HCT116 (cell line): ENCODE data around the gene PRKN. TPM values are rescaled to one million over a fixed set of nuclear protein-coding genes. Genes with fewer than 3 reads are reported as not detected.

Experiments used
- ATAC-seq: fragments of 200-7000 bp; cut with Tn5 transposase; 2 replicates; pipeline ENCODE4 v1.9.1; 2020; ENCODE audit warnings: mild to moderate bottlenecking, moderate library complexity
- BruUV-seq: library from RNA; stranded (reverse); fragments of 400-500 nt; replicated peaks from 2 replicates; lab custom pipeline; 2021; lab: Mats Ljungman, UMichigan
- CTCF ChIA-PET: fragments of 300-600 bp; sonication (Branson Sonifier 250); formaldehyde crosslinking; loops from one replicate; lab custom pipeline; 2021; ENCODE audit warnings: antibody characterized with exemption; lab: Charles Lee
- POLR2A ChIA-PET: fragments of 300-600, 350-600 bp; sonication (Branson Sonifier 250); formaldehyde crosslinking; loops from one replicate; lab custom pipeline; 2021; ENCODE audit warnings: antibody characterized with exemption; lab: Charles Lee
- RAD21 ChIA-PET, 2 experiments: fragments of 300-600 bp; sonication (Branson Sonifier 250); formaldehyde crosslinking; loops; one replicate each; lab custom pipeline; 2023; ENCODE audit warnings: low total read pairs in 2 of 2; ENCODE audit not compliant: uncharacterized antibody in 2 of 2, unreplicated experiment in 2 of 2, low non-redundant PET in 1 of 2; lab: Charles Lee
- DNase-seq: peaks from one replicate; pipeline ENCODE4 v3.0.0-alpha.2; 2010; ENCODE audit warnings: low read depth, low spot score
- H2AFZ ChIP-seq: fragments of 200-600 bp; shearing (Covaris generic), sonication (generic); 2 replicates; pipeline ENCODE4 v1.6.1; 2017; ENCODE audit warnings: low read depth, mixed run types, mixed read lengths, antibody characterized with exemption, low read length; ENCODE audit not compliant: poor library complexity, severe bottlenecking
- H3K27ac ChIP-seq: 2 replicates; pipeline ENCODE4 v1.5.1; 2012; ENCODE audit warnings: low read depth, low read length
- H3K27me3 ChIP-seq: fragments of 200-600 bp; sonication (generic); 2 replicates; pipeline ENCODE4 v1.6.1; 2016; ENCODE audit warnings: mixed run types, low read length, mixed read lengths; ENCODE audit not compliant: insufficient read depth
- H3K36me3 ChIP-seq, 2 experiments: fragments of 200-500 bp in 1 of 2; fragments of 200-600 bp in 1 of 2; sonication (Bioruptor generic) in 1 of 2; sonication (generic) in 1 of 2; 2 replicates each; pipeline versions ENCODE4 v1.5.1 to v1.6.1; 2014 to 2016; ENCODE audit warnings: low read length in 2 of 2, inconsistent platforms in 1 of 2, mixed read lengths in 1 of 2, mixed run types in 1 of 2; ENCODE audit not compliant: insufficient read depth in 2 of 2, control insufficient read depth in 1 of 2
- H3K4me1 ChIP-seq, 2 experiments: fragments of 200-600 bp in 1 of 2; sonication (generic) in 1 of 2; 2 replicates each; pipeline versions ENCODE4 v1.5.1 to v1.6.1; 2012 to 2017; ENCODE audit warnings: low read length in 2 of 2, inconsistent platforms in 1 of 2, mild to moderate bottlenecking in 1 of 2, mixed read lengths in 1 of 2, mixed run types in 1 of 2, moderate library complexity in 1 of 2; ENCODE audit not compliant: insufficient read depth in 2 of 2, control insufficient read depth in 1 of 2
- H3K4me2 ChIP-seq: fragments of 200-600 bp; sonication (generic); 2 replicates; pipeline ENCODE4 v1.6.1; 2017; ENCODE audit warnings: mixed run types, low read length, mixed read lengths
- H3K4me3 ChIP-seq, 2 experiments: fragments of 200-600 bp in 1 of 2; sonication (generic) in 1 of 2; replicated peaks in 1 of 2; 2 replicates each; pipeline ENCODE4 v1.5.1; 2011 to 2016; ENCODE audit warnings: low read length in 2 of 2, control low read depth in 1 of 2, low read depth in 1 of 2, mild to moderate bottlenecking in 1 of 2, mixed read lengths in 1 of 2, mixed run types in 1 of 2
- H3K79me2 ChIP-seq: fragments of 200-600 bp; sonication (generic); 2 replicates; pipeline ENCODE4 v1.6.1; 2017; ENCODE audit warnings: mild to moderate bottlenecking, mixed run types, low read length, moderate library complexity, mixed read lengths; ENCODE audit not compliant: insufficient read depth
- H3K9ac ChIP-seq: fragments of 200-600 bp; sonication (generic); 2 replicates; pipeline ENCODE4 v1.6.1; 2016; ENCODE audit warnings: low read length, mixed read lengths
- H3K9me2 ChIP-seq: fragments of 200-600 bp; sonication (generic), shearing (Covaris generic); 2 replicates; pipeline ENCODE4 v1.6.1; 2017; ENCODE audit warnings: mixed run types, mild to moderate bottlenecking, moderate library complexity; ENCODE audit not compliant: insufficient read depth
- H3K9me3 ChIP-seq, 2 experiments: fragments of 200-500 bp in 1 of 2; fragments of 200-600 bp in 1 of 2; sonication (Bioruptor generic) in 1 of 2; sonication (generic) in 1 of 2; 2 replicates each; pipeline ENCODE4 v1.6.1; 2014 to 2017; ENCODE audit warnings: low read length in 2 of 2, mixed read lengths in 2 of 2, inconsistent platforms in 1 of 2, low read depth in 1 of 2, mild to moderate bottlenecking in 1 of 2, mixed run types in 1 of 2, moderate library complexity in 1 of 2; ENCODE audit not compliant: control insufficient read depth in 1 of 2, insufficient read depth in 1 of 2
- H4K20me1 ChIP-seq: fragments of 200-600 bp; sonication (generic), shearing (Covaris generic); 2 replicates; pipeline ENCODE4 v1.6.1; 2017; ENCODE audit warnings: mixed run types, mild to moderate bottlenecking, moderate library complexity; ENCODE audit not compliant: insufficient read depth
- ATF3 ChIP-seq: IDR thresholded peaks from 2 replicates; pipeline ENCODE4 v1.6.1; 2012
- CBX3 ChIP-seq: IDR thresholded peaks from 2 replicates; pipeline ENCODE4 v1.6.1; 2012; ENCODE audit warnings: low read depth
- CTCF ChIP-seq, 3 experiments: fragments of 200-600 bp in 1 of 3; sonication (generic) in 1 of 3; IDR thresholded peaks in 2 of 3; conservative IDR thresholded peaks in 1 of 3; 2 replicates each; pipeline ENCODE4 v1.5.1; 2012 to 2017; ENCODE audit warnings: low read depth in 2 of 3, low read length in 2 of 3, antibody characterized with exemption in 1 of 3, borderline replicate concordance in 1 of 3, control low read depth in 1 of 3, mild to moderate bottlenecking in 1 of 3, mixed read lengths in 1 of 3, mixed run types in 1 of 3, moderate library complexity in 1 of 3; ENCODE audit not compliant: insufficient read depth in 1 of 3
- EGR1 ChIP-seq: IDR thresholded peaks from 2 replicates; pipeline ENCODE4 v1.6.1; 2012; ENCODE audit warnings: low read depth
- ELF1 ChIP-seq: IDR thresholded peaks from 2 replicates; pipeline ENCODE4 v1.6.1; 2012; ENCODE audit warnings: low read depth, borderline replicate concordance
- EZH2phosphoT487 ChIP-seq: fragments of 200-600 bp; IDR thresholded peaks from 2 replicates; pipeline ENCODE4 v1.6.1; 2018; ENCODE audit warnings: antibody characterized with exemption, borderline replicate concordance
- FOSL1 ChIP-seq: IDR thresholded peaks from 2 replicates; pipeline ENCODE4 v1.6.1; 2012; ENCODE audit warnings: low read depth
- JUND ChIP-seq: IDR thresholded peaks from 2 replicates; pipeline ENCODE4 v1.6.1; 2012
- MAX ChIP-seq: IDR thresholded peaks from 2 replicates; pipeline ENCODE4 v1.6.1; 2012
- POLR2A ChIP-seq: IDR thresholded peaks from 2 replicates; pipeline ENCODE4 v1.7.0; 2011; ENCODE audit warnings: borderline replicate concordance; ENCODE audit not compliant: insufficient read depth, insufficient read length; ENCODE audit errors: extremely low read depth
- RAD21 ChIP-seq: IDR thresholded peaks from 2 replicates; pipeline ENCODE4 v1.6.1; 2012; ENCODE audit warnings: low read depth, mild to moderate bottlenecking
- REST ChIP-seq: IDR thresholded peaks from 2 replicates; pipeline ENCODE4 v1.6.1; 2012; ENCODE audit warnings: low read depth
- SIN3A ChIP-seq: IDR thresholded peaks from 2 replicates; pipeline ENCODE4 v1.6.1; 2012; ENCODE audit warnings: low read depth
- SRF ChIP-seq: IDR thresholded peaks from 2 replicates; pipeline ENCODE4 v1.6.1; 2012; ENCODE audit warnings: low read depth
- YY1 ChIP-seq: IDR thresholded peaks from 2 replicates; pipeline ENCODE4 v1.6.1; 2011; ENCODE audit warnings: low read length, low read depth, moderate library complexity, mild to moderate bottlenecking; ENCODE audit not compliant: insufficient replicate concordance; ENCODE audit errors: extremely low read depth
- ZBTB33 ChIP-seq: IDR thresholded peaks from 2 replicates; pipeline ENCODE4 v1.6.1; 2011; ENCODE audit warnings: mild to moderate bottlenecking, low read length, moderate library complexity; ENCODE audit not compliant: insufficient replicate concordance; ENCODE audit errors: extremely low read depth
- ZFX ChIP-seq: fragments of 450-650 bp; IDR thresholded peaks from 2 replicates; pipeline ENCODE4 v1.6.1; 2017
- ZNF274 ChIP-seq: fragments of 200-500 bp; sonication (Bioruptor generic); IDR thresholded peaks from 2 replicates; pipeline ENCODE4 v1.6.1; 2014; ENCODE audit warnings: mild to moderate bottlenecking, low read depth, low read length, inconsistent platforms
- intact Hi-C: fragments of 100-400 bp; cut with micrococcal nuclease; formaldehyde crosslinking; loops from 2 replicates; pipeline ENCODE4 v1.10.0; 2022
- total RNA-seq: library from RNA; stranded (reverse); gene quantifications from one replicate; pipeline ENCODE4 v1.2.1, GENCODE V29; 2021; ENCODE audit not compliant: unreplicated experiment

The PRKN gene
- total RNA-seq, 1 experiment from 2014 or later: 2.6 TPM

GRCh38 chr6:161319231-161319630 lies 1408.3 kb downstream of the PRKN start:
- Histone ChIP-seq H3K4me2 (no peak overlapping the region), H2AFZ (no peak overlapping the region), H3K36me3 (no peaks in the 10 kb centered on the region), H4K20me1 (no peaks in the 10 kb centered on the region), H3K9me2 (no peaks in the 10 kb centered on the region), H3K9me3 (peaks cover 0 to 3% of the 10 kb centered on the region in 2 experiments; a peak in 1 of 4 replicates), H3K4me1 (peaks cover 0 to 20% of the 10 kb centered on the region in 2 experiments; a peak in 2 of 4 replicates), H3K4me3 (no peak overlapping the region), H3K27ac (no peak overlapping the region), H3K9ac (no peak overlapping the region), H3K27me3 (no peaks in the 10 kb centered on the region), H3K79me2 (no peaks in the 10 kb centered on the region)
- DNase-seq (no peak), ATAC-seq (no peak)
- ChIA-PET CTCF (no interaction called here), RAD21 (no interaction called here), POLR2A (no interaction called here)
- TF ChIP-seq ZFX: no peak
- TF ChIP-seq SIN3A: no peak
- TF ChIP-seq ATF3: no peak
- TF ChIP-seq REST: no peak
- no peak for TF ChIP-seq MAX
- no peak for TF ChIP-seq SRF
- TF ChIP-seq CTCF (IDR thresholded peaks at IDR 0.05 in 2 of 3, conservative IDR thresholded peaks at IDR 0.05 in 1 of 3; ENCODE audit: borderline replicate concordance in 1 of 3, insufficient read depth in 1 of 3, low read depth in 2 of 3, low read length in 2 of 3): no peak
- no peak for TF ChIP-seq YY1
- no peak for TF ChIP-seq JUND
- no peak for TF ChIP-seq ZNF274
- TF ChIP-seq ELF1: no peak
- no peak for TF ChIP-seq POLR2A
- TF ChIP-seq RAD21: no peak
- TF ChIP-seq FOSL1: no peak
- no peak for TF ChIP-seq CBX3
- no peak for TF ChIP-seq EGR1
- TF ChIP-seq ZBTB33: no peak
- no peak for TF ChIP-seq EZH2phosphoT487
- intact Hi-C loops: loop anchor here (5.0 kb wide), 1 partner anchor 92 kb away; no protein-coding TSS in a partner anchor
- BruUV-seq: no TSS peak
